Peyer's patch (tissue), 4 donors: ENCODE data around the gene PIGZ. TPM values are rescaled to one million over a fixed set of nuclear protein-coding genes. Genes with fewer than 3 reads are reported as not detected.

Experiments
- DNase-seq, 3 donors: peaks; one replicate each; pipeline ENCODE4 v3.0.0-alpha.2; 2017 to 2019
- H3K27ac ChIP-seq, 4 donors: fragments of 200-600 bp; sonication (generic); one replicate each; pipeline ENCODE4 v1.5.1; 2016 to 2019
- H3K27me3 ChIP-seq, 2 donors: fragments of 200-600 bp; sonication (generic); one replicate each; pipeline ENCODE4 v1.5.1; 2019
- H3K36me3 ChIP-seq, 3 donors: fragments of 200-600 bp; sonication (generic); one replicate each; pipeline ENCODE4 v1.5.1; 2016 to 2019
- H3K4me1 ChIP-seq, 4 donors: fragments of 200-600 bp; sonication (generic); one replicate each; pipeline ENCODE4 v1.5.1; 2016 to 2019
- H3K4me3 ChIP-seq, 4 donors: fragments of 200-600 bp; sonication (generic); 1 replicate in 3 of 4; 2 replicates in 1 of 4; pipeline ENCODE4 v1.5.1; 2016 to 2019; ENCODE audit warnings: mild to moderate bottlenecking in 1 of 4
- H3K9me3 ChIP-seq, 4 donors: fragments of 200-600 bp; sonication (generic); one replicate each; pipeline ENCODE4 v1.5.1; 2016 to 2019; ENCODE audit warnings: mild to moderate bottlenecking in 1 of 4
- CTCF ChIP-seq, 6 experiments: fragments of 450-650 bp in 4 of 6; fragments of 200-600 bp in 2 of 6; sonication (generic) in 1 of 6; IDR thresholded peaks; one replicate each; pipeline ENCODE4 v1.5.1; 2017 to 2019; ENCODE audit warnings: antibody characterized with exemption in 6 of 6, mild to moderate bottlenecking in 3 of 6, moderate library complexity in 1 of 6
- POLR2A ChIP-seq, 2 donors: fragments of 450-650 bp; IDR thresholded peaks; one replicate each; pipeline ENCODE4 v1.5.1; 2017; ENCODE audit warnings: antibody characterized with exemption in 2 of 2, mild to moderate bottlenecking in 2 of 2, moderate library complexity in 2 of 2
- total RNA-seq, 4 donors: library from RNA; depleted of rRNA; stranded (reverse); fragments of >200 nt; gene quantifications; one replicate each; pipeline ENCODE4 v1.1.0, GENCODE V29; 2016

PIGZ gene
- total RNA-seq, 4 donors from 2014 or later = 5.0 to 212 (median 44.5) TPM

DNA sequence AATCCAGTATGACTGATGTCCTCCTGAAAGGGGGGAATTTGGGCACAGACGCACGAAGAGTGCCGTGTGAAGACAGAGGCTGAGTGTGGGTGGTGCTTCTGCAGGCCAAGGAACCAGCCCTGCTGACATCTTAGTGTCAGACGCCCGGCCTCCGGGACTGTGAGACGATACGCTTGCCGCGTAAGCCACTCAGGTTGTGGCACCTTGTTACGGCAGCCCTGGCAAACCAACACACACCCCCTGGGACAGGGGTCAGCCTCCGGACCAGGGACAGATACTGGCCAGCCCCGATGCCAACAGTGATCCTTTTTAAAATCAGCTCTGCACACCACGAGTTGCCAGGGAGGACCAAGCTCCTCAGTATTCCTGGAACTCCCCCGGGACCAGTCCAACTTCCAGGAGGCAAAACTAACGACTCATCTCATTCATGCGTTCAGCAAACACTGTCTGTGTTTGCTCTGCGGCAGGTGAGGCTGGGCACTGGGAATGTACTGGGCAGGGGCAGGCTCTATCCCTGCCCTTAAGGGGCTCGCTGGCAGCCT is 21.2 kb upstream of the PIGZ start:
- TF ChIP-seq CTCF (IDR thresholded peaks at IDR 0.05) (no peak), POLR2A (IDR thresholded peaks at IDR 0.05) (no peak)
- H3K9me3 ChIP-seq = no peaks in the 10 kb centered on the region
- H3K36me3 ChIP-seq = no peaks in the 10 kb centered on the region
- no peak overlapping the region for H3K4me3 ChIP-seq
- no peaks in the 10 kb centered on the region for H3K27me3 ChIP-seq
- peaks cover 0 to 21% (median 0%) of the 10 kb centered on the region in 4 donors for H3K4me1 ChIP-seq
- H3K27ac ChIP-seq = no peak overlapping the region
- peak in 2 of 3 donors; percentile 39 to 40 for DNase-seq

DNA sequence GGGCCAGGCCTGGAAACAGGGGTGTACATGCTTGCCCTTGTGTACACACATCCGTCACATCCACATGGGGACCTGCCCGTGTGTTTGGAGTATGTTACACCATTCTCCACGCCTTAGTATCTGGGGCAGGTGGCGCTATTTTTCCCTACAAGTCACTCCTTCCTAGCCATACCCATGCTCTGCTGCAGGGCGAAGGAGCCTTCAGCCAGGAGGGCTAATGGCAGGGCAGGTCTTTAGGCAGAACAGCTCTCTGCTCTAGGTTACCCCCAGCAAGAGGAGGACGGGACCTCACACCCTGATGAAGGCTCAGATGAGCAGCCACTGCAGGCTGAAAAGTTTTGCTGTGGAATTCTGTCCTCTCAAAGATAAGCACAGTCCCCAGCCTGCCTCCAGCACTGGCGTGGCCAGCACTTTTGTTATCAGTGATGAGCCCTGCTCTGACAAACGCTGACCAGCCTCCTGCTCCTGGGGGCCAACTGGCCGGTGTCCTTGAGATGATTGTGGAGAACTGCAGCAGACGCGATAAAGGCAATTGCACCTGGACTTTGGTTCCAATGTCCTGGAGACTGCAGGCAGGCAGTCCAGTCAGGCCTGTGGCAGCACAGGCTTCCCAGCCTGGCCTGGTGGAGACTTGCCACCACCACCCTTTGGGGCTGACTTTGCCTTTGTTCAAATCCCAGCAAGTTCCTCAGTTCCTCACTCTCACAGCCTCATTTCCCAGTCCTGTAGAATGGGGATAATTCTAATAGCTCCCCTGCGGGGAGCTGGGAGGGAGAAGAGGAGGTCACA is 19.8 kb upstream of the PIGZ start:
- no peaks in the 10 kb centered on the region for H3K9me3 ChIP-seq
- no peaks in the 10 kb centered on the region for H3K36me3 ChIP-seq
- H3K4me3 ChIP-seq = no peak overlapping the region
- TF ChIP-seq POLR2A (IDR thresholded peaks at IDR 0.05) (peak; percentile 20 to 41), CTCF (IDR thresholded peaks at IDR 0.05) (peak in 3 of 6 experiments; percentile 6 to 14 (median 7))
- DNase-seq = peak in 2 of 3 donors; percentile 83 to 84
- peak overlapping the region in 3 of 4 donors; percentile 30 to 69 (median 68) for H3K27ac ChIP-seq
- peaks cover 0 to 22% (median 0%) of the 10 kb centered on the region in 4 donors for H3K4me1 ChIP-seq
- no peaks in the 10 kb centered on the region for H3K27me3 ChIP-seq

GRCh38 chr3:196987022-196987421 is 18.4 kb upstream of the PIGZ start:
- no peaks in the 10 kb centered on the region for H3K36me3 ChIP-seq
- no peaks in the 10 kb centered on the region for H3K27me3 ChIP-seq
- no peak overlapping the region for H3K27ac ChIP-seq
- H3K4me1 ChIP-seq = peaks cover 0 to 22% (median 0%) of the 10 kb centered on the region in 4 donors
- no peaks in the 10 kb centered on the region for H3K9me3 ChIP-seq
- H3K4me3 ChIP-seq = no peak overlapping the region
- TF ChIP-seq POLR2A (IDR thresholded peaks at IDR 0.05) (no peak), CTCF (IDR thresholded peaks at IDR 0.05) (no peak)
- DNase-seq = peak in 1 of 3 donors; percentile 26

- TF ChIP-seq POLR2A (IDR thresholded peaks at IDR 0.05) (no peak), CTCF (IDR thresholded peaks at IDR 0.05) (no peak)
- Histone ChIP-seq H3K27me3 (no peaks in the 10 kb centered on the region), H3K4me1 (peaks cover 0 to 22% (median 0%) of the 10 kb centered on the region in 4 donors), H3K9me3 (no peaks in the 10 kb centered on the region), H3K4me3 (no peak overlapping the region), H3K36me3 (no peaks in the 10 kb centered on the region), H3K27ac (peak overlapping the region in 1 of 4 donors; percentile 60)
- DNase-seq = peak in 1 of 3 donors; percentile 1
Measured at GRCh38 chr3:196985954-196986885, 17.6 kb upstream of the PIGZ start.

DNA sequence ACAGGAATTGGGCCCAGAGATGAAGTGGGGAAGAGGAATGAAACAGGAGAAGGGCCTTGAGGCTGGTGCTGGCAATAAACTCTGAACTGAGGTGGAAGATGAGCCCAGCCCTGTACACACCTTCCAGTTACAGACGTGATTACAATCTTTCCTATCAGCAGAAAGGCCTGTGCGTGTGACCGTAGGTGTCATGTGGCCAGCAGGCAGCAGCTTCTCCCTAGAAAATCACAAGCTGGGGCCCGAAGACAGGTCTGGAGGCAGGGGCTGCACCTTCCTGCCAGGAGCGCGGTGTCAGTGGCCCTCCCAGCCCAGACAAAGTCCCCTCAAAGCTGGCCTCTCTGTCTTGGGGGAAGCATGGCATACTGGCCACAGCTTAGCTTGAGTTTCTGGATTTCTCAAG is 16.7 kb upstream of the PIGZ start:
- Histone ChIP-seq H3K36me3 (no peaks in the 10 kb centered on the region), H3K27ac (peak overlapping the region in 2 of 4 donors; percentile 42 to 60), H3K4me3 (no peak overlapping the region), H3K27me3 (no peaks in the 10 kb centered on the region), H3K4me1 (peaks cover 0 to 22% (median 0%) of the 10 kb centered on the region in 4 donors), H3K9me3 (no peaks in the 10 kb centered on the region)
- TF ChIP-seq POLR2A (IDR thresholded peaks at IDR 0.05) = no peak
- no peak for TF ChIP-seq CTCF (IDR thresholded peaks at IDR 0.05)
- DNase-seq = peak in 2 of 3 donors; percentile 54 to 64
